Measurements from ENCODE around the gene CDC42EP2.

The CDC42EP2 gene

DNA sequence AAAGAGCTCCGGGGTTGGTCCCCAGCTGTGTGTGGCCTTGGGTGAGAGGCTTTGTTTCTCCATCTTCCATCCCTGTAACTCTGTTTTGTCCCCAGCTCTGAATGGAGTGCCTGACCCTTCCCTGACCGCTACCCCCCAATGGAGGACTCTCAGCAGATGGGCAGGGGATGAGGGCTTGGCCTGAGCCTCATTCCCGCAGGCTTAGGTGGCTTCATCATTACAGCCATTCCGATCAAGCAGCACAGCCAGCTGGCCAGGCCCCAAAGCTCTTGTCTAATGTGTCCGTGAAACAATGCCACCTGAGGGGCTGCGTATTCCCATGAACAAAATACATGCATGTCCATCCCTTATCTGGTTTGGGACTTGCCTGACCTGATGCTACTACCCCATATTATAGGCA lies 3.9 kb upstream of the CDC42EP2 start:
- TF ChIP-seq, protein P1, sequence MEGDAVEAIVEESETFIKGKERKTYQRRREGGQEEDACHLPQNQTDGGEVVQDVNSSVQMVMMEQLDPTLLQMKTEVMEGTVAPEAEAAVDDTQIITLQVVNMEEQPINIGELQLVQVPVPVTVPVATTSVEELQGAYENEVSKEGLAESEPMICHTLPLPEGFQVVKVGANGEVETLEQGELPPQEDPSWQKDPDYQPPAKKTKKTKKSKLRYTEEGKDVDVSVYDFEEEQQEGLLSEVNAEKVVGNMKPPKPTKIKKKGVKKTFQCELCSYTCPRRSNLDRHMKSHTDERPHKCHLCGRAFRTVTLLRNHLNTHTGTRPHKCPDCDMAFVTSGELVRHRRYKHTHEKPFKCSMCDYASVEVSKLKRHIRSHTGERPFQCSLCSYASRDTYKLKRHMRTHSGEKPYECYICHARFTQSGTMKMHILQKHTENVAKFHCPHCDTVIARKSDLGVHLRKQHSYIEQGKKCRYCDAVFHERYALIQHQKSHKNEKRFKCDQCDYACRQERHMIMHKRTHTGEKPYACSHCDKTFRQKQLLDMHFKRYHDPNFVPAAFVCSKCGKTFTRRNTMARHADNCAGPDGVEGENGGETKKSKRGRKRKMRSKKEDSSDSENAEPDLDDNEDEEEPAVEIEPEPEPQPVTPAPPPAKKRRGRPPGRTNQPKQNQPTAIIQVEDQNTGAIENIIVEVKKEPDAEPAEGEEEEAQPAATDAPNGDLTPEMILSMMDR (IDR thresholded peaks at IDR 0.05; ENCODE audit: low read depth, low read length), result no peak
- no peak for DNase-seq (ENCODE audit: extremely low read depth, low read depth)

DNA sequence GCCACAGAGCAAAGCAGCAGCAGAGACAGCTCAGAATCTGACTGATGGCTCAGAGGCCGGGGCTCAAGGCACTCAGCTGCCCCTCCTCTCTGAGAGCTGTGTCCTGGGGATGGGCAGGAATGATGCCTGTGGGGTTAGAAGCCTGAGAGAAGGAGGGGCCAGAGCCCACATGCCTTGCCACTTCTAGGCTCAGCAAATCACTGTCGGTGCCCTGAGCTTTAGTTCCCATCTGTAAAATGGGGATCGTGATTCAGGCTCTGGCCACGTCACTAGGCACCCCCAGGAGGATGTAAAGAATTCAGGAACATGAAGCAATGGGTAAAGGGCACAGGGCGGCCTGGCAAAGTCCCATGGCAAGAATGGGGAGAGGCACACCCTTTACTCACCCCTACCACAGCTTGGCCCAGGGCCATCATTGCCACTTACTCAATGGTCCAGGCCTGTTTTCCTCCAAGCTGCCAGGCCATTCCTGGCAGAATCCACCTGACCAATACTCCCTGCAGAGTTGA lies 3.4 kb upstream of the CDC42EP2 start:
- TF ChIP-seq, protein P1 (IDR thresholded peaks at IDR 0.05; ENCODE audit: low read depth, low read length), result no peak
- no peak for DNase-seq (ENCODE audit: extremely low read depth, low read depth)

DNA sequence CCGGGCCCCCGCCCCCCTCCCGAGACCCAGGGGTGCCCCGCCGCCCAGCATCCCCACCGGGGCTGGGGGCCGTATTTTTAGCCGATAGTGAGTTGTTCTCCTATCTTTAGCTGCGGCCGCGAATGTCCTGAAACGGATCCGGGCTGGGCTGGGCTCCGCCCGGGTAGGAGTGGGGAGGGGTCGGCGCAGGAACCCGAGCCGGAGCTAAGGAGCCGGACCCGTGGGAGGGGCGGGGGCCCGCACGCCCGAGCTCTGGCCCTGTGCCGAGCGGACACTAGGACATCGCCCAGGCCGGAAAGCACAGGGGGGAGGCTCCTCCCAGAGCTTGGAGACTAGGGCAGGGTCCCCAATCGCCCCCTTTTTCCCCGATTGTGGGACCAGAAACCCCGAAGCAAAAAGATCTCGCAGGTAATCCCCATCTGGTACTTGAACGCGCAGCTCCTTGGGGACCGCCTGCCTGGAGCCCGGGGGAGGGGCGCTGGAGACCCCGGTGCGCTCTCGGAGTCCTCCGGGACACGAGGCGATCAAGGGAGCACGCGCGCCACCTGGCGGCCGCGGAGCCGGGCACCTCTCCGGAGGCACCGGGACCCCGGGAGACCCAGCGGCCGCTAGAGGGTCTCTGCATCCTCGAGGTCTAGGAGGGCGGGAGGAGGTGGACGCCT lies 669 bp downstream of the CDC42EP2 start:
- peak; percentile 52 for DNase-seq (ENCODE audit: extremely low read depth, low read depth)
- TF ChIP-seq, protein P1 (IDR thresholded peaks at IDR 0.05; ENCODE audit: low read depth, low read length), result peak; percentile 90

DNA sequence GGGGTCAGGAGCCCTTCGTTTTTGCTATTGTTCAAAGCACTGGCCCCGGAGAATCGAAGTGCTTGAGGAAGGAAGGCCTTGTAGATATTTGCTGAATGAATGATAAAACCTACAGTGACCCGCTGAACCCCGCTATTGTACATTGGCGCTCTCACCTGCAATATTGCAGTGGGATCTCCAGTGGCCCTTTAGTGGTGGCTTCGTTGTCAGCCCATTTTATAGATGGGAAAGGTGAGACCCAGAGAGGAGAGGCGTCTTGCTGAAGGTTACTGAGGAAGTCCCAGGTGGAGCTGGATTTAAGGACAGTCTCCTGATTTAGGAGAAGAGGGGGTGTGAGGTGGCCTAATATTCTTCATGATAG lies 1.2 kb downstream of the CDC42EP2 start:
- TF ChIP-seq, protein P1 (IDR thresholded peaks at IDR 0.05; ENCODE audit: low read depth, low read length), result no peak

DNA sequence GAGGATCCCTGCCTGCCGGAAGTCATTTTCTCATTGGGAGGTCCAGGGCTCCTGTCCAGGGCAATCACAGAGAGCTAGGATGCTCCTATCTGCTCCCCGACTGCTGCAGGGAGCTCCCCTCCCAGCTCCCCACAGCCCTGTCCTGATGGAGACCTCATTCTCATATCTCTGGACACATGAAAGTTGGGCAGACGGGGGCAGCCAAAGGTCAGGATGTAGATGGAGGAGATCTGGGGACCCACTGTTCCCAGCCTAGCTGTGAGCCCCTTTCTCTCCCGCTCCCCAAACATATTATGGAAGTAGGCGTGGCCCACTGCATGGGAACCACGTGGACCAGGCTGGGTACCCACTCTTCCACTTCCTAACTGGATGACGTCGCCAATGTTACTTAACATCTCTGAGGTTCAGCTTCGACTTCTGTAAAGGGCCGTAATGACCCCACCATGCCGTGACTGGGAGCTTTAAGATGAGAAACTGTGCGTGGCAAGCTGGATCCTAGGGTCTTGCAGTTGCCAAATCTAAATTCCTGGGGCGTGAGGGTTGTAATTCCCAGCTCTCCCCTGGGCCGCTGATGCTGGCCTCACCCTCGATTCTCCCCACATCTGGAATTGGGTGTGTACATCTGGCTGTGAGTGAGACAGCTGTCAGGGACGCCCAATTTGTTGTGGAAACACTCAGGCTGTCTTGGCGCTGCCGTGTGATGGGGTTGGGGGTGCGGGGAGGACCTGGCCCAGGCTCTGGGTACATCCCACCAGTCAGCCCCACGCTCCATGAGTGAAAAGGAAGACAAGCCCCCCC lies 1.8 kb downstream of the CDC42EP2 start:
- TF ChIP-seq, protein P1 (IDR thresholded peaks at IDR 0.05; ENCODE audit: low read depth, low read length), result no peak
- peak; percentile 99 for DNase-seq (ENCODE audit: extremely low read depth, low read depth)

More for the DNA sequence above, 1.2 kb downstream of the CDC42EP2 start:
- DNase-seq (ENCODE audit: extremely low read depth, low read depth), result no peak

DNA sequence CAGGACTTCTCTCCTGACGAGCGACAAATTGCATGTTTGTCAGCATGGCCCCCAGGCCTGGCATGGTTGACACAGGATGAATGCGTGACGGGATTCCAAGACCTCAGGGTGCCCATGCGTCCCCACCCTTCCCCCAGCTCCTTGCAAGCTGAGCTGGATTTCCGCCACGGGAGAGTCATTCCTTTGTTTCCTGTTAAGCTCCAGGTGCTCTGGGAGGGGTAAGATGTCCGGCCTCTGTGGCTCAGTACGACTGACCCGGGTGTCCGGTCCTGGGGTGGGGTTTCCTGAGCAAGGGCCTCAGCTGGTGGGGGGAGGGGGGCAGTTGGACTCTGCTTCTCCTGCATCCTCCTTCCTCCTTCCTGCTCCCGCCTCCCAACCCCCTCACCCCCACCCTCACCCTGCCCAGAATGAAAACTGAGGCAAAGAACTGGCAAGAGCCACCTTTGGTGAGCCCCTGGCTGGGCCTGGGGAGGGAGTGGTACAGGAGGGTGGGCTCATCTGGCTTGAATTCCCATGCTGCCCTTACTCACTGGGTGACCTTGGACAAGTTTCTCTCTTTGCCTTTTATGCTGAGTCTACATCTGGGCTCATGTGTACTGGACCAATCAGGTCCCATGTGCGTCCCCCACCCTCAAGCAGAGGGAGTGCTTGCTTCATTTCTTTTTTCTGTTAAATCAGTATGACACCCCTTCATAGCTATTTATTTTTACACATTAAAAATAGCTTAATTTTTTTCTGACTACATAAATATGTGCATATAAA lies 2.5 kb downstream of the CDC42EP2 start:
- TF ChIP-seq, protein P1 (IDR thresholded peaks at IDR 0.05; ENCODE audit: low read depth, low read length), result no peak; the same call in 1 of the 2 replicates
- peak; percentile 85 for DNase-seq (ENCODE audit: extremely low read depth, low read depth)

Data from AG09319 (cell line).